Fibroblast of lung (primary cell): ENCODE results near the gene ISG20.

Source experiments
- CTCF ChIP-seq, 2 donors: IDR thresholded peaks in 1 of 2; conservative IDR thresholded peaks in 1 of 2; 1 replicate in 1 of 2; 2 replicates in 1 of 2; pipeline ENCODE4 v1.5.1; 2011 to 2012; ENCODE audit warnings: low read length in 2 of 2, control low read depth in 1 of 2, inconsistent platforms in 1 of 2, low read depth in 1 of 2, mild to moderate bottlenecking in 1 of 2
- EZH2 ChIP-seq: IDR thresholded peaks from 2 replicates; pipeline ENCODE4 v1.5.1; 2012; ENCODE audit warnings: low read length, control low read depth, mild to moderate bottlenecking; ENCODE audit errors: missing control alignments

DNA sequence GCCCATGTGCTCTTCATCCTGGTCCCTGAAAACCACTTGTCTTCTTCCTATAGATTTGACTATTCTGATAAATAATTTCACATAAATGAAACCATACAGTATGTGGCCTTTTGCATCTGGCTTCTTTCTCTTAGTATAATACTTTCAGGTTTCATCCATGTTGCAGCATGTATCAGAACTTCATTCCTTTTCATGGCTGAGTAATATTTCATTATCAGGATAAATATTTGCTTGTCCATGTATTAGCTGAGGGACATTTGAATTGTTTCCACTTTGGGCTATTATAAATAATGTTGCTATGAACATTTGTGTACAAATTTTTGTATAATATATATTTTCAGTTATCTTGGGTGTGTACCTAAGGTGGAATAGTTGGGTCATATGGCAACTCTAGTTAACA, 47.4 kb upstream of the ISG20 start:
- TF ChIP-seq CTCF (conservative IDR thresholded peaks at IDR 0.05 in 1 of 2, IDR thresholded peaks at IDR 0.05 in 1 of 2; ENCODE audit: low read depth in 1 of 2, low read length in 2 of 2) (no peak), EZH2 (no peak)
